H1 (cell line): ENCODE data around the gene SLC48A1.

ENCODE experiments used
- BRCA1 ChIP-seq: IDR thresholded peaks from 2 replicates; pipeline ENCODE4 v1.6.1; 2012; ENCODE audit warnings: low read depth, low read length, improper control_type of control experiment
- EP300 ChIP-seq, 2 experiments: IDR thresholded peaks; 1 replicate in 1 of 2; 2 replicates in 1 of 2; pipeline ENCODE4 v1.6.1; 2011 to 2012; ENCODE audit warnings: low read depth in 2 of 2, low read length in 2 of 2, mild to moderate bottlenecking in 2 of 2, borderline replicate concordance in 1 of 2, inconsistent platforms in 1 of 2, moderate library complexity in 1 of 2
- JUND ChIP-seq: IDR thresholded peaks from 2 replicates; pipeline ENCODE4 v1.6.1; 2011; ENCODE audit warnings: mild to moderate bottlenecking, improper control_type of control experiment, low read length
- MAX ChIP-seq: IDR thresholded peaks from 2 replicates; pipeline ENCODE4 v1.6.1; 2012; ENCODE audit warnings: inconsistent platforms
- POLR2AphosphoS5 ChIP-seq: IDR thresholded peaks from 2 replicates; pipeline ENCODE4 v1.6.1; 2011; ENCODE audit warnings: low read depth, low read length
- POU5F1 ChIP-seq: IDR thresholded peaks from 2 replicates; pipeline ENCODE4 v1.6.1; 2011; ENCODE audit warnings: low read depth, mild to moderate bottlenecking, low read length, moderate library complexity
- RBBP5 ChIP-seq: IDR thresholded peaks from 2 replicates; pipeline ENCODE4 v1.7.1; 2012; ENCODE audit warnings: low read depth, mild to moderate bottlenecking, inconsistent platforms, low read length, moderate library complexity, borderline replicate concordance
- SP2 ChIP-seq: IDR thresholded peaks from 2 replicates; pipeline ENCODE4 v1.6.1; 2012; ENCODE audit warnings: mild to moderate bottlenecking, low read length, inconsistent platforms
- SRF ChIP-seq: IDR thresholded peaks from 2 replicates; pipeline ENCODE4 v1.6.1; 2011; ENCODE audit warnings: mild to moderate bottlenecking, low read depth, low read length, moderate library complexity
- TCF12 ChIP-seq: IDR thresholded peaks from 2 replicates; pipeline ENCODE4 v1.6.1; 2011; ENCODE audit warnings: low read depth, mild to moderate bottlenecking, low read length
- USF2 ChIP-seq: IDR thresholded peaks from 2 replicates; pipeline ENCODE4 v1.6.1; 2011; ENCODE audit warnings: low read length, improper control_type of control experiment
- TF ChIP-seq, protein P1 (sequence below), 3 experiments: IDR thresholded peaks; 1 replicate in 2 of 3; 2 replicates in 1 of 3; pipeline versions ENCODE4 v1.5.1 to v1.6.1; 2011; ENCODE audit warnings: low read length in 3 of 3, mild to moderate bottlenecking in 3 of 3, inconsistent platforms in 2 of 3, low read depth in 1 of 3, moderate library complexity in 1 of 3; ENCODE audit not compliant: insufficient read depth in 1 of 3; ENCODE audit errors: control extremely low read depth in 1 of 3

GRCh38 chr12:47801904-47802246 lies 28.8 kb downstream of the SLC48A1 start:
- TF ChIP-seq MAX (no peak), SP2 (no peak), USF2 (no peak), SRF (no peak), RBBP5 (no peak), POLR2AphosphoS5 (no peak), JUND (no peak), POU5F1 (no peak), BRCA1 (no peak), TCF12 (no peak), EP300 (IDR thresholded peaks at IDR 0.05; ENCODE audit: borderline replicate concordance in 1 of 2, low read depth in 2 of 2, low read length in 2 of 2) (no peak)
- TF ChIP-seq, protein P1, sequence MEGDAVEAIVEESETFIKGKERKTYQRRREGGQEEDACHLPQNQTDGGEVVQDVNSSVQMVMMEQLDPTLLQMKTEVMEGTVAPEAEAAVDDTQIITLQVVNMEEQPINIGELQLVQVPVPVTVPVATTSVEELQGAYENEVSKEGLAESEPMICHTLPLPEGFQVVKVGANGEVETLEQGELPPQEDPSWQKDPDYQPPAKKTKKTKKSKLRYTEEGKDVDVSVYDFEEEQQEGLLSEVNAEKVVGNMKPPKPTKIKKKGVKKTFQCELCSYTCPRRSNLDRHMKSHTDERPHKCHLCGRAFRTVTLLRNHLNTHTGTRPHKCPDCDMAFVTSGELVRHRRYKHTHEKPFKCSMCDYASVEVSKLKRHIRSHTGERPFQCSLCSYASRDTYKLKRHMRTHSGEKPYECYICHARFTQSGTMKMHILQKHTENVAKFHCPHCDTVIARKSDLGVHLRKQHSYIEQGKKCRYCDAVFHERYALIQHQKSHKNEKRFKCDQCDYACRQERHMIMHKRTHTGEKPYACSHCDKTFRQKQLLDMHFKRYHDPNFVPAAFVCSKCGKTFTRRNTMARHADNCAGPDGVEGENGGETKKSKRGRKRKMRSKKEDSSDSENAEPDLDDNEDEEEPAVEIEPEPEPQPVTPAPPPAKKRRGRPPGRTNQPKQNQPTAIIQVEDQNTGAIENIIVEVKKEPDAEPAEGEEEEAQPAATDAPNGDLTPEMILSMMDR (IDR thresholded peaks at IDR 0.05; ENCODE audit: control extremely low read depth in 1 of 3, insufficient read depth in 1 of 3, low read depth in 1 of 3, low read length in 3 of 3): no peak
